ENCODE results near the gene NPIPB2. TPM values are rescaled to one million over a fixed set of nuclear protein-coding genes. Genes with fewer than 3 reads are reported as not detected.

NPIPB2 gene
- total RNA-seq, 4 donors from 2014 or later = 1.8 to 24.6 (median 3.4) TPM

GRCh38 chr16:11915644-11916523 is 26.0 kb downstream of the NPIPB2 start, which contains the start of gene GSPT1:
GSPT1 (minus strand) TSS chr16:11915956; CDS start chr16:11915720, 236 bp downstream.
- Histone ChIP-seq H3K9me3 (no peaks in the 10 kb centered on the region), H3K27ac (peak within 1 kb of the TSS; percentile 86 to 93), H3K36me3 (no peaks in the 10 kb centered on the region), H3K27me3 (no peaks in the 10 kb centered on the region), H3K4me1 (peaks cover 4 to 9% of the 10 kb centered on the region in 2 donors), H3K4me3 (peak within 1 kb of the TSS; percentile 70 to 96)
- DNase-seq = peak; percentile 98 to 99
- TF ChIP-seq POLR2A (IDR thresholded peaks at IDR 0.05) (peak; percentile 65 to 88), CTCF (IDR thresholded peaks at IDR 0.05) (no peak)
- intact Hi-C loops (cut with DNase I; ENCODE audit: low total_unique reads) = no loop called here

- TF ChIP-seq CTCF (IDR thresholded peaks at IDR 0.05) (no peak), POLR2A (IDR thresholded peaks at IDR 0.05) (no peak)
- H3K9me3 ChIP-seq = no peaks in the 10 kb centered on the region
- H3K4me3 ChIP-seq = peak overlapping the region; percentile 70 to 96
- H3K27ac ChIP-seq = peak overlapping the region; percentile 86 to 93
- H3K27me3 ChIP-seq = no peaks in the 10 kb centered on the region
- no peaks in the 10 kb centered on the region for H3K36me3 ChIP-seq
- peaks cover 4 to 12% of the 10 kb centered on the region in 2 donors for H3K4me1 ChIP-seq
- peak in 1 of 2 donors; percentile 20 for DNase-seq
- intact Hi-C loops (cut with DNase I; ENCODE audit: low total_unique reads) = no loop called here
Observed at GRCh38 chr16:11915114-11915643, 26.7 kb downstream of the NPIPB2 start.

GRCh38 chr16:11914210-11915113 is 27.4 kb downstream of the NPIPB2 start:
- no peak for DNase-seq
- H3K4me1 ChIP-seq = peaks cover 10 to 18% of the 10 kb centered on the region in 2 donors
- peak overlapping the region; percentile 86 to 93 for H3K27ac ChIP-seq
- H3K9me3 ChIP-seq = no peaks in the 10 kb centered on the region
- intact Hi-C loops (cut with DNase I; ENCODE audit: low total_unique reads) = no loop called here
- H3K36me3 ChIP-seq = no peaks in the 10 kb centered on the region
- H3K4me3 ChIP-seq = peak overlapping the region; percentile 70 to 96
- no peaks in the 10 kb centered on the region for H3K27me3 ChIP-seq
- no peak for TF ChIP-seq CTCF (IDR thresholded peaks at IDR 0.05)
- TF ChIP-seq POLR2A (IDR thresholded peaks at IDR 0.05) = no peak

- intact Hi-C loops (cut with DNase I; ENCODE audit: low total_unique reads) = no loop called here
- no peaks in the 10 kb centered on the region for H3K9me3 ChIP-seq
- no peak overlapping the region for H3K27ac ChIP-seq
- H3K36me3 ChIP-seq = no peaks in the 10 kb centered on the region
- peaks cover 16 to 19% of the 10 kb centered on the region in 2 donors for H3K4me1 ChIP-seq
- TF ChIP-seq CTCF (IDR thresholded peaks at IDR 0.05) = no peak
- no peak for TF ChIP-seq POLR2A (IDR thresholded peaks at IDR 0.05)
- no peak for DNase-seq
- H3K27me3 ChIP-seq = no peaks in the 10 kb centered on the region
- H3K4me3 ChIP-seq = peak overlapping the region in 1 of 2 donors; percentile 96
Observed at GRCh38 chr16:11913425-11914079, 28.3 kb downstream of the NPIPB2 start.
